Suppressor macrophage treated with lipopolysaccharide for 4 hours (primary cell): ENCODE measurements around the gene OVOL2.
"Not testable (repeated sequence)": the region's sequence is repeated elsewhere in the genome, so short reads cannot be mapped to it uniquely, and the experiment has no call there.

Experiments
- DNase-seq: peaks from one replicate; pipeline ENCODE4 v3.0.0-alpha.2; 2020

The OVOL2 gene

GRCh38 chr20:18057101-18057993, at the start of gene OVOL2:
Gene OVOL2, minus strand, starts transcription at chr20:18057916. Its CDS starts 282 bp downstream, at chr20:18057634.
- no peak for DNase-seq

- no peak for DNase-seq
Observed at GRCh38 chr20:18103497-18103896, 45.8 kb upstream of the OVOL2 start.

GRCh38 chr20:18101125-18101810, 43.6 kb upstream of the OVOL2 start:
- DNase-seq: no peak

- not testable (repeated sequence) for DNase-seq
Observed at GRCh38 chr20:18100569-18100968, 42.9 kb upstream of the OVOL2 start.

GRCh38 chr20:18094191-18094590, 36.5 kb upstream of the OVOL2 start:
- DNase-seq: no peak

- DNase-seq: no peak
Observed at GRCh38 chr20:18093388-18093787, 35.7 kb upstream of the OVOL2 start.

GRCh38 chr20:18092890-18093289, 35.2 kb upstream of the OVOL2 start:
- DNase-seq: no peak

GRCh38 chr20:18091623-18092022, 33.9 kb upstream of the OVOL2 start:
- no peak for DNase-seq

GRCh38 chr20:18090477-18090876, 32.8 kb upstream of the OVOL2 start:
- DNase-seq: no peak

- no peak for DNase-seq
Observed at GRCh38 chr20:18090044-18090443, 32.3 kb upstream of the OVOL2 start.

GRCh38 chr20:18088841-18089240, 31.1 kb upstream of the OVOL2 start:
- DNase-seq: not testable (repeated sequence)

- DNase-seq: not testable (repeated sequence)
Observed at GRCh38 chr20:18088298-18088697, 30.6 kb upstream of the OVOL2 start.

- DNase-seq: no peak
Observed at GRCh38 chr20:18087054-18087453, 29.3 kb upstream of the OVOL2 start.

- DNase-seq: not testable (repeated sequence)
Observed at GRCh38 chr20:18080836-18081235, 23.1 kb upstream of the OVOL2 start.

GRCh38 chr20:18079756-18080353, 22.1 kb upstream of the OVOL2 start:
- no peak for DNase-seq

GRCh38 chr20:18077157-18077556, 19.4 kb upstream of the OVOL2 start:
- DNase-seq: no peak

- no peak for DNase-seq
Observed at GRCh38 chr20:18072532-18072931, 14.8 kb upstream of the OVOL2 start.

GRCh38 chr20:18066421-18067333, 9.0 kb upstream of the OVOL2 start:
- DNase-seq: no peak

- no peak for DNase-seq
Observed at GRCh38 chr20:18063676-18064075, 6.0 kb upstream of the OVOL2 start.

GRCh38 chr20:18059603-18060002, 1.9 kb upstream of the OVOL2 start:
- DNase-seq: no peak

GRCh38 chr20:18058661-18059467, 1.1 kb upstream of the OVOL2 start:
- DNase-seq: no peak

- no peak for DNase-seq
Observed at GRCh38 chr20:18057994-18058349, 256 bp upstream of the OVOL2 start.
